ENCODE data around the gene TBC1D10B. TPM values are rescaled to one million over a fixed set of nuclear protein-coding genes. Genes with fewer than 3 reads are reported as not detected.

The TBC1D10B gene
- total and polyA plus RNA-seq, 2 of the 8 experiments (the other 6 are each of a cell fraction or from before 2014, with no cell fraction given) = 15.4 to 28.6 TPM

GRCh38 chr16:30376461-30376902, 6.2 kb upstream of the TBC1D10B start (continued):
- TF ChIP-seq SAP30 (IDR thresholded peaks at IDR 0.05; ENCODE audit: insufficient read depth, insufficient replicate concordance, low read length) (no peak), RXRA (IDR thresholded peaks at IDR 0.05; ENCODE audit: insufficient read depth, low read depth, low read length) (no peak), RAD21 (IDR thresholded peaks at IDR 0.05 in 1 of 2, conservative IDR thresholded peaks at IDR 0.05 in 1 of 2; ENCODE audit: low read depth in 2 of 2, low read length in 2 of 2) (no peak)
